C4-2B (cell line): Measurements from ENCODE around the gene ERO1A.

Source experiments
- CTCF ChIP-seq: fragments of 450-650 bp; conservative IDR thresholded peaks from 2 replicates; pipeline ENCODE4 v1.5.1; 2017; ENCODE audit warnings: mild to moderate bottlenecking
- ZFX ChIP-seq: fragments of 450-650 bp; IDR thresholded peaks from 2 replicates; pipeline ENCODE4 v1.6.1; 2017

- TF ChIP-seq CTCF = no peak
- no peak for TF ChIP-seq ZFX
These were observed 75.7 kb downstream of the ERO1A start for GRCh38 chr14:52619687-52620086.
